Measurements from ENCODE around the gene S100A7.

DNA sequence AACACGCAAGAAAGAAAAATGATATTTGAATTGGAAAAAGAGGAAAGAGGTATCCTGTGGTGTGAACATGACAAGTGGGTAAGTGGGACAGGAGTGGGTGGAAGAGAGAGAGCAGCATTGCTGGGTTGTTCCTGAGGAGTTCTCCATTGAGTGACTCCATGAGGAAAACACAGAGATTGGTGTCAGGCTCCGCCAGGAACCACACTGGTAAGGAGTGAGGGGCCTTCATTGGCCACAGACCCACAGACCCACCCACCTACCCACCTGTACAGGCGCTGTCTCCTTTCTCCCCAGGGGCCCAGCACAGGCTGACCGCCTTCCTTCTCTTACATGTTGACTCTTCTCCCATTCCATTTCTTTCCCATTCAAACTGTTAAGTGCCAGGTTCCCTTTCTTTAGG, 23.2 kb downstream of the S100A7 start:
- TF ChIP-seq POLR2A (IDR thresholded peaks at IDR 0.05), result no peak
- TF ChIP-seq, protein P1, sequence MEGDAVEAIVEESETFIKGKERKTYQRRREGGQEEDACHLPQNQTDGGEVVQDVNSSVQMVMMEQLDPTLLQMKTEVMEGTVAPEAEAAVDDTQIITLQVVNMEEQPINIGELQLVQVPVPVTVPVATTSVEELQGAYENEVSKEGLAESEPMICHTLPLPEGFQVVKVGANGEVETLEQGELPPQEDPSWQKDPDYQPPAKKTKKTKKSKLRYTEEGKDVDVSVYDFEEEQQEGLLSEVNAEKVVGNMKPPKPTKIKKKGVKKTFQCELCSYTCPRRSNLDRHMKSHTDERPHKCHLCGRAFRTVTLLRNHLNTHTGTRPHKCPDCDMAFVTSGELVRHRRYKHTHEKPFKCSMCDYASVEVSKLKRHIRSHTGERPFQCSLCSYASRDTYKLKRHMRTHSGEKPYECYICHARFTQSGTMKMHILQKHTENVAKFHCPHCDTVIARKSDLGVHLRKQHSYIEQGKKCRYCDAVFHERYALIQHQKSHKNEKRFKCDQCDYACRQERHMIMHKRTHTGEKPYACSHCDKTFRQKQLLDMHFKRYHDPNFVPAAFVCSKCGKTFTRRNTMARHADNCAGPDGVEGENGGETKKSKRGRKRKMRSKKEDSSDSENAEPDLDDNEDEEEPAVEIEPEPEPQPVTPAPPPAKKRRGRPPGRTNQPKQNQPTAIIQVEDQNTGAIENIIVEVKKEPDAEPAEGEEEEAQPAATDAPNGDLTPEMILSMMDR (IDR thresholded peaks at IDR 0.05), result no peak
